HepG2 (cell line): Measurements from ENCODE around the gene STRN3. TPM values are rescaled to one million over a fixed set of nuclear protein-coding genes. Genes with fewer than 3 reads are reported as not detected.

Source experiments
- CREM ChIP-seq, 2 experiments: sonication (generic) in 1 of 2; formaldehyde crosslinking in 1 of 2; IDR thresholded peaks; 2 replicates each; pipeline versions ENCODE4 v1.4.0 to v1.6.1; 2016 to 2020; ENCODE audit warnings: antibody characterized with exemption in 1 of 2, mild to moderate bottlenecking in 1 of 2, missing genetic modification reagents in 1 of 2
- FOXA3 ChIP-seq: IDR thresholded peaks from 2 replicates; pipeline ENCODE4 v1.6.1; 2016; ENCODE audit warnings: missing genetic modification reagents, missing compliant biosample characterization
- FOXP1 ChIP-seq, 2 experiments: fragments of 450-650 bp in 1 of 2; IDR thresholded peaks; 2 replicates each; pipeline ENCODE4 v1.6.1; 2017 to 2018; ENCODE audit warnings: antibody characterized with exemption in 1 of 2
- FOXP4 ChIP-seq: sonication (generic); formaldehyde crosslinking; IDR thresholded peaks from 2 replicates; pipeline ENCODE4 v1.4.0; 2020; ENCODE audit warnings: missing genetic modification reagents
- HDAC2 ChIP-seq: sonication (generic); formaldehyde crosslinking; IDR thresholded peaks from 2 replicates; pipeline ENCODE4 v1.4.0; 2020; ENCODE audit warnings: missing genetic modification reagents
- HOMEZ ChIP-seq: IDR thresholded peaks from 2 replicates; pipeline ENCODE4 v1.6.1; 2016; ENCODE audit warnings: low read depth
- ISL2 ChIP-seq: sonication (generic); formaldehyde crosslinking; IDR thresholded peaks from 2 replicates; pipeline ENCODE4 v1.5.0; 2020; ENCODE audit warnings: missing genetic modification reagents
- KLF16 ChIP-seq, 2 experiments: sonication (generic) in 1 of 2; formaldehyde crosslinking in 1 of 2; IDR thresholded peaks; 2 replicates each; pipeline versions ENCODE4 v1.6.1 to v1.8.0; 2016 to 2023; ENCODE audit warnings: missing genetic modification reagents in 2 of 2, missing compliant biosample characterization in 1 of 2
- NCOA2 ChIP-seq: sonication (generic); formaldehyde crosslinking; IDR thresholded peaks from 2 replicates; pipeline ENCODE4 v1.8.0; 2022; ENCODE audit warnings: inconsistent platforms
- TFE3 ChIP-seq: IDR thresholded peaks from 2 replicates; pipeline ENCODE4 v1.6.1; 2016
- YEATS2 ChIP-seq: sonication (generic); formaldehyde crosslinking; IDR thresholded peaks from 2 replicates; pipeline ENCODE4 v1.4.0; 2020; ENCODE audit warnings: missing genetic modification reagents, borderline replicate concordance
- ZFP37 ChIP-seq: sonication (generic); formaldehyde crosslinking; IDR thresholded peaks from 2 replicates; pipeline ENCODE4 v1.4.0; 2020; ENCODE audit warnings: missing genetic modification reagents, borderline replicate concordance
- ZFY ChIP-seq: sonication (generic); formaldehyde crosslinking; IDR thresholded peaks from 2 replicates; pipeline ENCODE4 v1.4.0; 2020; ENCODE audit warnings: missing genetic modification reagents
- ZNF407 ChIP-seq: sonication (generic); formaldehyde crosslinking; IDR thresholded peaks from one replicate; pipeline ENCODE4 v1.5.1; 2020; ENCODE audit warnings: mild to moderate bottlenecking, missing genetic modification reagents; ENCODE audit errors: not compliant biosample characterization
- ZNF644 ChIP-seq: IDR thresholded peaks from 2 replicates; pipeline ENCODE4 v1.6.1; 2016; ENCODE audit warnings: low read depth
- polyA plus RNA-seq, 8 experiments: library from polyadenylated mRNA; depleted of rRNA in 3 of 8; stranded (reverse) in 7 of 8; unstranded in 1 of 8; fragments of >200 nt; fragmentation: Illumina TruSeq in 4 of 8; extraction: Trizol in 4 of 8; gene quantifications; 2 replicates each; pipeline versions ENCODE4 v1.2.1 to v1.2.3, GENCODE V29; 2011 to 2016; ENCODE audit warnings: low read depth in 4 of 8, missing spikeins in 1 of 8, mixed read lengths in 1 of 8; ENCODE audit not compliant: insufficient read depth in 1 of 8
- total RNA-seq, 5 experiments: library from RNA; depleted of rRNA; stranded (reverse); fragments of >200 nt; fragmentation: Illumina TruSeq; extraction: Trizol; gene quantifications; 2 replicates each; pipeline ENCODE4 v1.2.3, GENCODE V29; 2016; ENCODE audit warnings: low read depth in 1 of 5

The STRN3 gene
- total and polyA plus RNA-seq, 2 of the 13 experiments (the other 11 are each of a cell fraction or from before 2014, with no cell fraction given) = 49.4 to 123 TPM

- TF ChIP-seq ZNF407 (no peak), KLF16 (CRISPR knock-in tag; IDR thresholded peaks at IDR 0.05) (peak in 1 of 2 experiments; percentile 71; a peak in 2 of 4 replicates), ZFY (peak; percentile 65; the same call in 1 of the 2 replicates), TFE3 (CRISPR knock-in tag) (0 out of 2 replicates have a peak, but pooled peaks have one; percentile 8), ISL2 (peak; percentile 59; the same call in 1 of the 2 replicates), FOXA3 (CRISPR knock-in tag) (peak; percentile 61), CREM (IDR thresholded peaks at IDR 0.05) (peak; percentile 21; the same call in 1 of the 2 replicates), CREM (CRISPR knock-in tag; IDR thresholded peaks at IDR 0.05) (no peak), HOMEZ (peak; percentile 39; the same call in 1 of the 2 replicates), FOXP4 (peak; percentile 61; the same call in 1 of the 2 replicates), HDAC2 (peak; percentile 78), FOXP1 (IDR thresholded peaks at IDR 0.05) (no peak), FOXP1 (CRISPR knock-in tag; IDR thresholded peaks at IDR 0.05) (peak; percentile 52; the same call in 1 of the 2 replicates), NCOA2 (CRISPR knock-in tag) (peak; percentile 11; the same call in 1 of the 2 replicates), ZFP37 (CRISPR knock-in tag) (no peak), ZNF644 (CRISPR knock-in tag) (0 out of 2 replicates have a peak, but pooled peaks have one; percentile 36), YEATS2 (CRISPR knock-in tag) (0 out of 2 replicates have a peak, but pooled peaks have one; percentile 24)
Measured at GRCh38 chr14:31024010-31024480, 2.1 kb downstream of the STRN3 start (continued).
